ENCODE results near the gene AIG1. TPM values are rescaled to one million over a fixed set of nuclear protein-coding genes. Genes with fewer than 3 reads are reported as not detected.
A peak's percentile ranks its signal among the peaks of the same experiment; 100 is the strongest.

Gene AIG1
- total and polyA plus RNA-seq, 2 of the 13 experiments (the other 11 are each of a cell fraction or from before 2014, with no cell fraction given), result 115 to 197 TPM

- TF ChIP-seq ZBTB34 (CRISPR knock-in tag; IDR thresholded peaks at IDR 0.05), result no peak
- no peak for TF ChIP-seq CENPBD1 (CRISPR knock-in tag; IDR thresholded peaks at IDR 0.05; ENCODE audit: borderline replicate concordance, low read depth)
- TF ChIP-seq RELA (CRISPR knock-in tag; IDR thresholded peaks at IDR 0.05), result no peak
- no peak for TF ChIP-seq RAD51 (IDR thresholded peaks at IDR 0.05; ENCODE audit: borderline replicate concordance)
- no peak for TF ChIP-seq ZNF451 (CRISPR knock-in tag; IDR thresholded peaks at IDR 0.05)
- no peak for TF ChIP-seq ZGPAT (CRISPR knock-in tag; IDR thresholded peaks at IDR 0.05)
- no peak for TF ChIP-seq NFE2 (CRISPR knock-in tag; IDR thresholded peaks at IDR 0.05)
- TF ChIP-seq SALL2 (CRISPR knock-in tag; IDR thresholded peaks at IDR 0.05), result 0 out of 2 replicates have a peak, but pooled peaks have one; percentile 29
- no peak for TF ChIP-seq PRDM4 (CRISPR knock-in tag; IDR thresholded peaks at IDR 0.05; ENCODE audit: borderline replicate concordance)
- peak; percentile 55; the same call in 1 of the 2 replicates for TF ChIP-seq HOXA3 (CRISPR knock-in tag; IDR thresholded peaks at IDR 0.05)
- no peak for TF ChIP-seq MTA3 (CRISPR knock-in tag; IDR thresholded peaks at IDR 0.05)
- no peak for TF ChIP-seq CBX2 (IDR thresholded peaks at IDR 0.05; ENCODE audit: low read depth, low read length)
- TF ChIP-seq CBX2 (CRISPR knock-in tag; IDR thresholded peaks at IDR 0.05; ENCODE audit: low read depth), result no peak
- no peak for TF ChIP-seq ATF1 (CRISPR knock-in tag; IDR thresholded peaks at IDR 0.05)
- no peak for TF ChIP-seq ZFX (CRISPR knock-in tag; IDR thresholded peaks at IDR 0.05; ENCODE audit: low read depth)
- no peak for TF ChIP-seq ZNF101 (CRISPR knock-in tag; IDR thresholded peaks at IDR 0.05; ENCODE audit: borderline replicate concordance, low read depth)
- 0 out of 2 replicates have a peak, but pooled peaks have one; percentile 35 for TF ChIP-seq ZBTB38 (CRISPR knock-in tag; IDR thresholded peaks at IDR 0.05)
- no peak for TF ChIP-seq ZNF800 (CRISPR knock-in tag; IDR thresholded peaks at IDR 0.05)
- TF ChIP-seq ZNF383 (CRISPR knock-in tag; IDR thresholded peaks at IDR 0.05; ENCODE audit: borderline replicate concordance), result no peak
- TF ChIP-seq AGO1 (IDR thresholded peaks at IDR 0.05; ENCODE audit: low read depth, low read length, poor library complexity, severe bottlenecking), result no peak
- no peak for TF ChIP-seq FOXM1 (CRISPR knock-in tag; IDR thresholded peaks at IDR 0.05)
- no peak for TF ChIP-seq HBP1 (CRISPR knock-in tag; IDR thresholded peaks at IDR 0.05; ENCODE audit: low read depth)
- TF ChIP-seq KLF15 (CRISPR knock-in tag; IDR thresholded peaks at IDR 0.05; ENCODE audit: borderline replicate concordance), result no peak
These were observed 163.2 kb downstream of the AIG1 start (continued) for GRCh38 chr6:143223895-143224294.

Data from HepG2 (cell line).